KG1 (cell line): ENCODE data around the gene EFEMP1.

Experiments used
- DNase-seq: peaks from one replicate; lab custom pipeline; 2025; lab: John Stamatoyannopoulos, UW

The EFEMP1 gene

GRCh38 chr2:55898386-55899040, 25.1 kb downstream of the EFEMP1 start:
- no peak for DNase-seq

- DNase-seq, result no peak
Measured at GRCh38 chr2:55896633-55897032, 26.9 kb downstream of the EFEMP1 start.

GRCh38 chr2:55894720-55895119, 28.9 kb downstream of the EFEMP1 start:
- no peak for DNase-seq

DNA sequence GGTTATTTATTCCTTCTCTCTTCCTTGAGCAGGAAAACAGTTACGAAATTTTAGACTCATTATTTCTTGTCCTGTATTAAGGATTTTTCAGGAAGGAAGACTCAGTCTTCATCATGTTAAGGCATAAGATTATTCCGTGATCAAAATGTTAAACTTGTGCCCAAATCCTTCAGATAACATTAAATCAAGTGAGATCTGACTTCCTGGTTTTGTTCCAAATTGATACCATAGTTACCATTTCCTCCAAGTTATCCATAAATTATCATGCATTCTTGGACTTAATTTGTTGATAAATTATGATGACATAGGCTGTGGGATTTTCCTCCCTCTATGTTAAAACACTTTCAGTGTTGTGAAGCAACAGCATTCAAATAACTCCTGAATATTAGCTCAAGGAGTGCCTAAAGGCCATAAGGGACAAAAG, 31.9 kb downstream of the EFEMP1 start:
- DNase-seq, result no peak

DNA sequence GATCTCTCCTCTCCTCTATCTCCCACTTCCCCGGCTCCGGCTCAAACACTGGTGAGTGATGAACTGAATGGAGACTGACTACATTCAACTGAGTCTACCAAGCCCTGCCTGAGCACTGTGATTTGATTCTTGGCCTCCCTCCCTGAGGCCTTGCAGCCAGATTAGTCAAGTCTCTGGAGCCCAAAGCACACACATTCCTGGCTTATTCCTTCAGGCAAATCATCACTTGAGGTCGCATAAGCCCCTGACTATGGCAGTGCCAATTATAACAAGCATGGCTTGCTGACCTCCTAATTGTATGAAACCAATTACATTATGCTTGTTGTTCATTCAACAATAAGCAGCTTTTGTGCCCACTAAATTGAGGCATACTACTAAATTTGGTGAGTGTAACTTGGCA, 34.6 kb downstream of the EFEMP1 start:
- no peak for DNase-seq

GRCh38 chr2:55887901-55888624, 35.5 kb downstream of the EFEMP1 start:
- no peak for DNase-seq

- no peak for DNase-seq
Measured at GRCh38 chr2:55887351-55887750, 36.2 kb downstream of the EFEMP1 start.

GRCh38 chr2:55885944-55886281, 37.7 kb downstream of the EFEMP1 start:
- DNase-seq, result no peak

GRCh38 chr2:55885127-55885943, 38.2 kb downstream of the EFEMP1 start:
- no peak for DNase-seq

DNA sequence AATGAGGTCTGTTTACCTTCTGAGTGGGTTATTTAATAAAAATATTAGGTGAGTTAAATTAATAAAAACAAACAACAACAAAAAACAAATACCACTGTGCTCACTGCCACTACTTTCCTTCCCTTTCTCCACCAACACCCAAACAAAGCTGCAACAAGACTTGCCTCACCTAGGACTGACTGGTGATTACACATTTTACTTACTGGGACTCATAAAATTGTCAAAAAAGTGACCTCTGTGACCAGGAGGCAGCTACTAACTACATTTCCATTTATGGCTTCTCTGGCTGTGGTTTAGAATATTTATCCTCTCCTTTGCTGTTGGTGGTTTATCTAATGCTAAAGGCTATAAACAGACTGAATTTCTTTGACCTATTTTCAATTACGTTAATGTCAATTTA, 39.8 kb downstream of the EFEMP1 start:
- no peak for DNase-seq

DNA sequence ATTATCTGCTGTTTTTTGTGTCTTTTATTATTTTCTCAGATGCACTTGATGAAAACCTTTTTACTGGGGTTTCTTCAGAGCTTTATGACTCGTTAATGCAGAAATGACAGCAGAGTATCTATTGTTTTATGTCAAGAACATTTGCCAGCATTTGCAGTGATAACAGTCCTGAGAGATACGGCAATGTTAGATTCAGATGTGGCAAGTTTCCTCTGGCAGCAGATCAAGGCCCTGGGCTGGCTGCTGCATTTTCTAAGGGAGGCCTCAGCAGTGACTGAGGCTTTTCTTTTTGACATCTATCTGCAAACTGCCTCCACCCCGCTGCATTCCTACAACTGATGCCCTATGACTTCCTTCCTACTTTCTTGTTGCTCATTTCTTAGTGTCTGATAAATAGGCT, 40.2 kb downstream of the EFEMP1 start:
- DNase-seq, result no peak

DNA sequence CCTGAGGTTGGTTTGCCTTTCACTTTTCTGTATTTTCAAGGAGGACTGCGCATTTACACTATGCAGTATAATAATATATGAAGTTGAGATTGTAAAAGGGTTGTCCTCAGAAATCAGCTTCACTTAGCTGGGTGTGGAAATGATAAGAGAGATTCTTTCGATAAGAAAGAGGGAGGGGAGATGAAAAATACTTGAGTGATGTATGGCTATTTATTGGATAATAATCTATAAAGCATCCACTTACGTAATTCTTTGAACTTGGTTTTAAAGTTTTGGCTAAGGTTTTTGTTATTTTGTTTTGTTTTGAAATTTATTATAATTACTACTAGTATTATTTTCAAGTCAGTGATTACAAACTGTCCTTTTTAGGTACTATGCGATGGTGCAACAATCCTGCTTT, 40.6 kb downstream of the EFEMP1 start:
- DNase-seq, result no peak

DNA sequence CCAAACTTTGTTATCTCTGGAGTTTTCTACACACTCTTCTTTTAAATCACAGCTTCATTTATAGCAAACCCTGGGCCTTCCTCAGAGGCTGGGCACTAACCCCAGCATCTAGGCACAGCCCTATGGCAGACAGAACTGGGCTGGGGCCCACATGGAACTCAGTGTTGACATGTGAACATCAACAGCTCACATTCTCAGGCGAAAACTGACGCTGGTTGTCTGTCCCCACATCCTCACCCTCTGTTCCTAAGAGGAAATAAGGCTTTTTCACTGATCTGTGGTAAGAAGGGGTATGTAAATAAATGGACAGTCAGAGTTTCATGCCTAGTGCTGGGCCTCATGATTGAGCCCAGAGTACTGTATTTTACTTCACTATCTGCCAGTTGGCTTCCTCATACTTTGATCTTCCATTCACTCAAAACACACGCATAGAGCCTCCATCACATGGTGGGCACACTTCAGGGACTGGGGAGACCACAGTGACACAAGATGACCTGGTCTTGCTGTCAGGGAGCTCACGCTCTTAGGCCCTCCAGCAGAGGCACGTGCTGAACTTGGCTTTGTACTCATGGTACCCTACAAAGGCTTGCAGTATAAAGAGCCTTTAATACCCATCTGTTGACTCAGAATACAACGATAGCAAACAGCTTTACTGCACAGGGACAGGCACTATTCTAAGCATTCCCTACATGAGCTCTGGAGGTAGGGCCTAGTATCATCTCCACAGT, 43.0 kb downstream of the EFEMP1 start:
- no peak for DNase-seq

- no peak for DNase-seq
Measured at GRCh38 chr2:55879976-55880375, 43.6 kb downstream of the EFEMP1 start.

DNA sequence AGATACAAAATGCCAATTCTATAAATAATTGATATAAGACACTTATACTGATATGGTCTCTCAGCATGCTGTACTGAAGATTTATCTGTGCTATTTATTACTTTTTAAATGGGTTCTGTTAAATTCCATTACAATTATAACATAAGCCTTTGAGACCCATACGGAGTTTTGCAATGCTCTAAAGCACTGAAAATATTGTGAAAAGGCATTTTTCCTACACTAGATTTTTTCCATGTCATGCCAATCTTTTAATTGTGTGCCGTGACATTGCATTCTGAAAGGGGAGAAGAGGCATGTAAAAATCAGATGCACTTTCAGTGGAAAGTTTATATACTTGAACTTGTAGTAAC, 46.5 kb downstream of the EFEMP1 start:
- DNase-seq, result no peak

- DNase-seq, result no peak
Measured at GRCh38 chr2:55876429-55877086, 47.0 kb downstream of the EFEMP1 start.

DNA sequence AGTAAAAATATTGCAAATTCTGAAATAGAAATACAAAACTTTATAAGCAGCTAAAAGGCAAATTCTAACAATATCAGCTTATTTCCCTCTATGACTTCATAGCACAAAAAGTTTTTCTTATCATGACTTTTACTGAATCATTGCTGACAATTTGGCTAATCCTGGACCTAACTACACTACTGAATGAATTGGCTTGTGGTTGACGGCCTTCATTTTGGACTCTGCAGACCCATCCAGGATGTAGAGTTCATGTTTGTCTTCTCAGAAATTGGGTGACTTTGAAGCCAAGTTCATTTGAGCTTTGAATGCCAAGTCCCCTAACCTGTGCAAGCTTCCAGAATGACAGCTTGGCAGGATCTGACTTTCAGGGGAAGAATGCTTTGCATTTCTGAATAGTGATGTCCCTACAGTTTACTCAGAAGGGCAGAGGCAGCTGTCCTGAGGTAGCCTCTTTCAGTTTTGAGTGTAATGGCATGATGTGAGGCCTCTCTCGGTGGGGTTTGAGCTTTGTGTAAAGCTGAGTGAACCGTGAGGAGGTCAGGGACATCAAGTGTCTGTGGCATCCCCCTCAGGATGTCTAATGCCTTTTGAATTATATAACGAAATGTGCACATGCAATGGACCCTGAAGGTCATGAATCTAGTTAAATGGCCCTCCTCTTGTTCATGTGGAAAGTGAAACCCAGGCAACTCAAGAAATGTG, 48.0 kb downstream of the EFEMP1 start:
- no peak for DNase-seq

- DNase-seq, result no peak
Measured at GRCh38 chr2:55874338-55874737, 49.2 kb downstream of the EFEMP1 start.

DNA sequence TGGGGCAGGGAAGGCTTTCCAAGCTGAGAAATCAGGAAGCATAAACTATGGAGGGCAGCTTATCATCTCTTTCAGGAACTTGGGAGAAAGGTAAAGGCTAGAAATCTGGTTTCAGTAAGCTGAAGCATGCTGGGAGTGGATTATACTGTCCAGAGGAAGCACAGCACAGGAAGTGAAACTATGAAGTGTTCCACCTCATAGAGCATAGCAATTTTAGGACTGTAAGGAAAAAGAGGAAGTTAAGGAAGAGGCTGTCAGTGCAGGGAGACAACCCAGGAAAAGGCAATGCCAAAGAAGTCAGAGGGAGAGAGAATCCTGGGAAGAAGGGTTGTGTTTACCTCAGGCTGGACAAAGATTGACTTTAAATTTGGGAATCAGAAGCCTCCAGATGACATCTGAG, 51.9 kb downstream of the EFEMP1 start:
- no peak for DNase-seq

- DNase-seq, result no peak
Measured at GRCh38 chr2:55869637-55870325, 53.8 kb downstream of the EFEMP1 start.
